Left ventricle myocardium inferior (tissue), 1 donor: ENCODE measurements around the gene ZNF76. TPM values are rescaled to one million over a fixed set of nuclear protein-coding genes. Genes with fewer than 3 reads are reported as not detected.
A peak's percentile ranks its signal among the peaks of the same experiment; 100 is the strongest.

Experiments
- DNase-seq: peaks from one replicate; pipeline ENCODE4 v3.0.0-alpha.2; 2020
- H3K27ac ChIP-seq: fragments of 200-600 bp; replicated peaks from 2 replicates; pipeline ENCODE4 v1.8.0; 2021
- H3K27me3 ChIP-seq: fragments of 200-600 bp; 2 replicates; pipeline ENCODE4 v1.8.0; 2021; ENCODE audit warnings: low read depth
- H3K36me3 ChIP-seq: fragments of 200-600 bp; 2 replicates; pipeline ENCODE4 v1.8.0; 2021
- H3K4me1 ChIP-seq: fragments of 200-600 bp; 2 replicates; pipeline ENCODE4 v1.8.0; 2021
- H3K4me3 ChIP-seq: fragments of 200-600 bp; 2 replicates; pipeline ENCODE4 v1.8.0; 2021; ENCODE audit warnings: mild to moderate bottlenecking, moderate library complexity
- H3K9me3 ChIP-seq: fragments of 200-600 bp; replicated peaks from 2 replicates; pipeline ENCODE4 v1.8.0; 2021
- CTCF ChIP-seq: fragments of 200-600 bp; IDR thresholded peaks from 2 replicates; pipeline ENCODE4 v1.8.0; 2021; ENCODE audit warnings: antibody characterized with exemption, mild to moderate bottlenecking, borderline replicate concordance
- intact Hi-C: fragments of 100-400 bp; cut with micrococcal nuclease; formaldehyde crosslinking; loops from one replicate; pipeline ENCODE4 v1.11.0; 2022
- total RNA-seq: library from RNA; stranded (reverse); fragmentation: NEBNext Ultra II Directional; extraction: Animal tissue kit (Norgen Biotek cat#: 25700); gene quantifications from one replicate; pipeline ENCODE4 v1.2.1, GENCODE V29; 2021
- donor health status: DM: no; HTN: yes; CAD: no; lungs with severe emphysema.

The ZNF76 gene
- total RNA-seq, 1 donor from 2014 or later = 38.7 TPM

GRCh38 chr6:35317483-35318195 lies 58.1 kb downstream of the ZNF76 start:
- peaks cover 20% of the 10 kb centered on the region for H3K4me1 ChIP-seq
- H3K27me3 ChIP-seq = no peaks in the 10 kb centered on the region
- no peak for DNase-seq
- peak overlapping the region; percentile 78 for H3K4me3 ChIP-seq
- H3K36me3 ChIP-seq = no peaks in the 10 kb centered on the region
- intact Hi-C loops = no loop called here
- TF ChIP-seq CTCF = no peak
- peak overlapping the region; percentile 63 for H3K27ac ChIP-seq
- no peaks in the 10 kb centered on the region for H3K9me3 ChIP-seq

- Histone ChIP-seq H3K36me3 (no peaks in the 10 kb centered on the region), H3K4me1 (peaks cover 20% of the 10 kb centered on the region), H3K4me3 (peak overlapping the region; percentile 78), H3K9me3 (no peaks in the 10 kb centered on the region), H3K27me3 (no peaks in the 10 kb centered on the region), H3K27ac (peak overlapping the region; percentile 63)
- TF ChIP-seq CTCF = peak; percentile 12
- intact Hi-C loops = no loop called here
- DNase-seq = peak; percentile 83
These were observed 58.9 kb downstream of the ZNF76 start for GRCh38 chr6:35318196-35319171.

- DNase-seq = no peak
- no peaks in the 10 kb centered on the region for H3K36me3 ChIP-seq
- no peaks in the 10 kb centered on the region for H3K9me3 ChIP-seq
- H3K4me3 ChIP-seq = no peak overlapping the region
- no peak for TF ChIP-seq CTCF
- intact Hi-C loops = no loop called here
- H3K4me1 ChIP-seq = peaks cover 20% of the 10 kb centered on the region
- H3K27ac ChIP-seq = no peak overlapping the region
- H3K27me3 ChIP-seq = no peaks in the 10 kb centered on the region
These were observed 60.0 kb downstream of the ZNF76 start for GRCh38 chr6:35319346-35320030.

- Histone ChIP-seq H3K27ac (no peak overlapping the region), H3K27me3 (no peaks in the 10 kb centered on the region), H3K36me3 (no peaks in the 10 kb centered on the region), H3K4me3 (no peak overlapping the region), H3K9me3 (no peaks in the 10 kb centered on the region), H3K4me1 (peaks cover 20% of the 10 kb centered on the region)
- DNase-seq = no peak
- no peak for TF ChIP-seq CTCF
- intact Hi-C loops = no loop called here
These were observed 60.5 kb downstream of the ZNF76 start for GRCh38 chr6:35320031-35320410.

GRCh38 chr6:35321091-35321490 lies 61.6 kb downstream of the ZNF76 start:
- no peak overlapping the region for H3K4me3 ChIP-seq
- intact Hi-C loops = no loop called here
- H3K4me1 ChIP-seq = peaks cover 20% of the 10 kb centered on the region
- H3K9me3 ChIP-seq = no peaks in the 10 kb centered on the region
- no peaks in the 10 kb centered on the region for H3K36me3 ChIP-seq
- no peak overlapping the region for H3K27ac ChIP-seq
- DNase-seq = no peak
- TF ChIP-seq CTCF = no peak
- H3K27me3 ChIP-seq = no peaks in the 10 kb centered on the region
